Testis (tissue), 3 donors: Measurements from ENCODE around the gene SNORC. TPM values are rescaled to one million over a fixed set of nuclear protein-coding genes. Genes with fewer than 3 reads are reported as not detected.

Experiments
- DNase-seq: peaks from one replicate; pipeline ENCODE4 v3.0.0-alpha.2; 2019
- H3K27ac ChIP-seq, 2 donors: fragments of 200-600 bp; sonication (generic); one replicate each; pipeline ENCODE4 v1.5.1; 2019
- H3K27me3 ChIP-seq: fragments of 200-600 bp; sonication (generic); one replicate; pipeline ENCODE4 v1.5.1; 2019
- H3K36me3 ChIP-seq: fragments of 200-600 bp; sonication (generic); one replicate; pipeline ENCODE4 v1.5.1; 2017; ENCODE audit warnings: low read depth; ENCODE audit errors: missing control alignments
- H3K4me1 ChIP-seq: fragments of 200-600 bp; sonication (generic); one replicate; pipeline ENCODE4 v1.5.1; 2019
- H3K4me3 ChIP-seq, 2 donors: fragments of 200-600 bp; sonication (generic); one replicate each; pipeline ENCODE4 v1.5.1; 2017 to 2019
- H3K9me3 ChIP-seq: fragments of 200-600 bp; sonication (generic); one replicate; pipeline ENCODE4 v1.5.1; 2017
- CTCF ChIP-seq, 3 experiments: fragments of 450-650 bp in 2 of 3; fragments of 200-600 bp in 1 of 3; sonication (generic) in 1 of 3; IDR thresholded peaks; one replicate each; pipeline ENCODE4 v1.5.1; 2016 to 2019; ENCODE audit warnings: antibody characterized with exemption in 3 of 3, mild to moderate bottlenecking in 2 of 3, moderate library complexity in 1 of 3
- POLR2A ChIP-seq: fragments of 450-650 bp; IDR thresholded peaks from one replicate; pipeline ENCODE4 v1.6.1; 2017; ENCODE audit warnings: antibody characterized with exemption, mild to moderate bottlenecking, moderate library complexity
- whole genome bisulfite sequencing, 2 donors: methylation state at CpG; one replicate each; pipeline ENCODE4 v1.1.5; 2018; 5-methylcytosine and 5-hydroxymethylcytosine counted together
- intact Hi-C: fragments of 100-400 bp; cut with DNase I; formaldehyde crosslinking; loops from one replicate; pipeline ENCODE4 v1.15.1; 2023; ENCODE audit warnings: low total_unique reads
- polyA plus RNA-seq: library from polyadenylated mRNA; stranded (reverse); fragments of 350-450 nt; fragmentation: Illumina TruSeq; extraction: RNeasy Lipid Tissue Mini Kit (QIAGEN cat#74804); gene quantifications from one replicate; pipeline ENCODE4 v1.2.3, GENCODE V29; 2014; ENCODE audit warnings: low read depth, low replicate concordance; ENCODE audit not compliant: insufficient read depth
- total RNA-seq, 2 donors: library from RNA; depleted of rRNA; stranded (reverse); fragments of >200 nt; gene quantifications; one replicate each; pipeline ENCODE4 v1.2.3, GENCODE V29; 2016

Gene SNORC
- total and polyA plus RNA-seq, 3 donors from 2014 or later: 7.3 to 15.9 (median 14.5) TPM

- no peaks in the 10 kb centered on the region for H3K4me1 ChIP-seq
- 87 to 88% methylated on average over 2 of the region's 2 CpGs for WGBS, 2 donors
- no peak for TF ChIP-seq POLR2A
- no peak for TF ChIP-seq CTCF (IDR thresholded peaks at IDR 0.05)
- no peak overlapping the region for H3K4me3 ChIP-seq
- no peak overlapping the region for H3K27ac ChIP-seq
- DNase-seq: no peak
- intact Hi-C loops: no loop called here
- no peaks in the 10 kb centered on the region for H3K36me3 ChIP-seq
- H3K27me3 ChIP-seq: no peaks in the 10 kb centered on the region
- no peaks in the 10 kb centered on the region for H3K9me3 ChIP-seq
These were observed 6.1 kb upstream of the SNORC start for GRCh38 chr2:232863996-232864395.

GRCh38 chr2:232865165-232865564, 4.9 kb upstream of the SNORC start:
- intact Hi-C loops: no loop called here
- Histone ChIP-seq H3K4me1 (no peaks in the 10 kb centered on the region), H3K27ac (no peak overlapping the region), H3K4me3 (no peak overlapping the region), H3K27me3 (no peaks in the 10 kb centered on the region), H3K9me3 (no peaks in the 10 kb centered on the region), H3K36me3 (no peaks in the 10 kb centered on the region)
- no peak for DNase-seq
- TF ChIP-seq POLR2A (no peak), CTCF (IDR thresholded peaks at IDR 0.05) (no peak)
- WGBS, 2 donors: 94 to 100% methylated on average over 1 of the region's 1 CpG

- intact Hi-C loops: no loop called here
- Histone ChIP-seq H3K9me3 (no peaks in the 10 kb centered on the region), H3K4me1 (no peaks in the 10 kb centered on the region), H3K27me3 (no peaks in the 10 kb centered on the region), H3K27ac (no peak overlapping the region), H3K4me3 (no peak overlapping the region), H3K36me3 (no peaks in the 10 kb centered on the region)
- no peak for DNase-seq
- WGBS, 2 donors: 91% methylated on average over 4 of the region's 4 CpGs
- TF ChIP-seq POLR2A: no peak
- TF ChIP-seq CTCF (IDR thresholded peaks at IDR 0.05): no peak
These were observed 4.0 kb upstream of the SNORC start for GRCh38 chr2:232866104-232866503.

GRCh38 chr2:232869138-232870017, 686 bp upstream of the SNORC start:
- no peak for DNase-seq
- WGBS, 2 donors: 74 to 81% methylated on average over 15 of the region's 15 CpGs
- TF ChIP-seq POLR2A (no peak), CTCF (IDR thresholded peaks at IDR 0.05) (no peak)

More at GRCh38 chr2:232869138-232870017, 686 bp upstream of the SNORC start:
- intact Hi-C loops: no loop called here
- Histone ChIP-seq H3K27ac (no peak overlapping the region), H3K27me3 (no peaks in the 10 kb centered on the region), H3K4me3 (no peak overlapping the region), H3K9me3 (no peaks in the 10 kb centered on the region), H3K4me1 (peaks cover 15% of the 10 kb centered on the region), H3K36me3 (no peaks in the 10 kb centered on the region)
